Adrenal gland (tissue), 5 donors: ENCODE data around the gene GCH1.

Experiments
- POLR2A ChIP-seq, 2 donors: fragments of 450-650 bp; IDR thresholded peaks; one replicate each; pipeline ENCODE4 v1.6.1; 2017; ENCODE audit warnings: antibody characterized with exemption in 2 of 2, mild to moderate bottlenecking in 2 of 2, moderate library complexity in 1 of 2
- TF ChIP-seq, protein P1 (sequence below), 6 experiments: fragments of 450-650 bp in 4 of 6; fragments of 200-600 bp in 2 of 6; sonication (generic) in 1 of 6; IDR thresholded peaks; 1 replicate in 5 of 6; 2 replicates in 1 of 6; pipeline versions ENCODE4 v1.5.1 to v1.8.0; 2016 to 2021; ENCODE audit warnings: antibody characterized with exemption in 6 of 6, mild to moderate bottlenecking in 2 of 6, moderate library complexity in 1 of 6
- donor health status: DM: no; HTN: no; CAD: no.

DNA sequence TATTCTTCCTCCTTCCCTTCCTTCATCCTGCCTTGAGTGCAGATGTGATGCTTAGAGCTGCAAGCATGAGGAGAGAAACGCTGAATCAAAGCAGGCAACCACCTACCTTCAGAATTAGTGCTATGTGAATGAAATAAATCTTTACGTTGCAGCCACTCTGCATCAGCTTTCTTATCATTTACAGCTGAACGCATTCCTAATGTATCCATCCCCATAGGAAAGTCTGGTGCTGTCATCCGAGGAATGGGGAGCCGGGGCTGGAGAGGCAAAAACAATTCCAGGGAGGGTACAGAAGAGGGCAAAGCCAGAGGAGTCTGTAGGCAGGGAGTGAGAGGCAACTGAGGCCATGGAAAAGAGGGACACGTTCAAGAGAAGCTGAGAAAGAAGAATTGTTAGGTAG lies 90.0 kb downstream of the GCH1 start:
- TF ChIP-seq, protein P1, sequence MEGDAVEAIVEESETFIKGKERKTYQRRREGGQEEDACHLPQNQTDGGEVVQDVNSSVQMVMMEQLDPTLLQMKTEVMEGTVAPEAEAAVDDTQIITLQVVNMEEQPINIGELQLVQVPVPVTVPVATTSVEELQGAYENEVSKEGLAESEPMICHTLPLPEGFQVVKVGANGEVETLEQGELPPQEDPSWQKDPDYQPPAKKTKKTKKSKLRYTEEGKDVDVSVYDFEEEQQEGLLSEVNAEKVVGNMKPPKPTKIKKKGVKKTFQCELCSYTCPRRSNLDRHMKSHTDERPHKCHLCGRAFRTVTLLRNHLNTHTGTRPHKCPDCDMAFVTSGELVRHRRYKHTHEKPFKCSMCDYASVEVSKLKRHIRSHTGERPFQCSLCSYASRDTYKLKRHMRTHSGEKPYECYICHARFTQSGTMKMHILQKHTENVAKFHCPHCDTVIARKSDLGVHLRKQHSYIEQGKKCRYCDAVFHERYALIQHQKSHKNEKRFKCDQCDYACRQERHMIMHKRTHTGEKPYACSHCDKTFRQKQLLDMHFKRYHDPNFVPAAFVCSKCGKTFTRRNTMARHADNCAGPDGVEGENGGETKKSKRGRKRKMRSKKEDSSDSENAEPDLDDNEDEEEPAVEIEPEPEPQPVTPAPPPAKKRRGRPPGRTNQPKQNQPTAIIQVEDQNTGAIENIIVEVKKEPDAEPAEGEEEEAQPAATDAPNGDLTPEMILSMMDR (IDR thresholded peaks at IDR 0.05), result no peak
- no peak for TF ChIP-seq POLR2A (IDR thresholded peaks at IDR 0.05)
